GM12878 (cell line): Measurements from ENCODE around the gene WNK1. TPM values are rescaled to one million over a fixed set of nuclear protein-coding genes. Genes with fewer than 3 reads are reported as not detected.

Experiments used
- ATAC-seq: fragments of 200-7000 bp; cut with Tn5 transposase; 3 replicates; pipeline ENCODE4 v1.9.1; 2020; ENCODE audit warnings: mild to moderate bottlenecking, moderate library complexity
- BruUV-seq: library from RNA; stranded (reverse); fragments of 400-500 nt; replicated peaks from 2 replicates; lab custom pipeline; 2021; lab: Mats Ljungman, UMichigan
- CTCF ChIA-PET: fragments of 300-600 bp; sonication (Branson Sonifier 250); formaldehyde crosslinking; extraction: SDS; loops from one replicate; lab custom pipeline; 2021; ENCODE audit warnings: inconsistent platforms; lab: Yijun Ruan, JAX
- POLR2A ChIA-PET: fragments of 350-600 bp; formaldehyde crosslinking; extraction: SDS; loops from one replicate; lab custom pipeline; 2021; ENCODE audit warnings: inconsistent platforms; lab: Charles Lee
- RAD21 ChIA-PET: fragments of 300-600 bp; sonication (Branson Sonifier 250); formaldehyde crosslinking; loops from one replicate; lab custom pipeline; 2023; ENCODE audit warnings: antibody characterized with exemption; ENCODE audit not compliant: unreplicated experiment; lab: Charles Lee
- SMC1A ChIA-PET: fragments of 300-600 bp; sonication (Branson Sonifier 250); formaldehyde crosslinking; loops from one replicate; lab custom pipeline; 2023; ENCODE audit not compliant: unreplicated experiment, uncharacterized antibody; lab: Charles Lee
- DNase-seq: peaks from one replicate; pipeline ENCODE4 v3.0.0-alpha.2; 2011; ENCODE audit warnings: low read depth, low spot score
- FAIRE-seq: peaks from 3 replicates; lab custom pipeline; 2011; peaks lifted over from hg19 to GRCh38; lab: Jason Lieb, UNC
- H2AFZ ChIP-seq: 2 replicates; pipeline ENCODE4 v1.6.0; 2011; ENCODE audit warnings: low read depth, low read length, control low read depth; ENCODE audit not compliant: control insufficient read depth
- H3K27ac ChIP-seq: 2 replicates; pipeline ENCODE4 v1.5.1; 2011; ENCODE audit warnings: control low read depth; ENCODE audit not compliant: control insufficient read depth, insufficient read depth
- H3K27me3 ChIP-seq, 2 experiments: replicated peaks in 1 of 2; 2 replicates each; pipeline versions ENCODE4 v1.6.0 to v1.6.1; 2011; ENCODE audit warnings: low read length in 1 of 2; ENCODE audit not compliant: control insufficient read depth in 2 of 2, insufficient read depth in 2 of 2
- H3K36me3 ChIP-seq, 2 experiments: 2 replicates each; pipeline ENCODE4 v1.5.1; 2011; ENCODE audit warnings: low read length in 1 of 2; ENCODE audit not compliant: control insufficient read depth in 2 of 2, insufficient read depth in 2 of 2
- H3K4me1 ChIP-seq: 2 replicates; pipeline ENCODE4 v1.6.1; 2011; ENCODE audit warnings: mild to moderate bottlenecking, low read length, moderate library complexity, mixed read lengths; ENCODE audit not compliant: control insufficient read depth, insufficient read depth
- H3K4me2 ChIP-seq: 2 replicates; pipeline ENCODE4 v1.6.0; 2011; ENCODE audit warnings: control low read depth; ENCODE audit not compliant: control insufficient read depth, insufficient read depth
- H3K4me3 ChIP-seq: fragments of 200-600 bp; sonication (generic); 2 replicates; pipeline ENCODE4 v1.5.1; 2016
- H3K79me2 ChIP-seq: 2 replicates; pipeline ENCODE4 v1.6.0; 2011; ENCODE audit warnings: low read length; ENCODE audit not compliant: control insufficient read depth, insufficient read depth
- H3K9ac ChIP-seq: 2 replicates; pipeline ENCODE4 v1.8.0; 2011; ENCODE audit warnings: low read length, control low read depth, mixed read lengths; ENCODE audit not compliant: control insufficient read depth, insufficient read depth
- H3K9me3 ChIP-seq: replicated peaks from 3 replicates; pipeline ENCODE4 v1.5.1; 2011; ENCODE audit warnings: mild to moderate bottlenecking, low read length; ENCODE audit not compliant: control insufficient read depth, insufficient read depth
- H4K20me1 ChIP-seq: 2 replicates; pipeline ENCODE4 v1.6.0; 2011; ENCODE audit not compliant: control insufficient read depth, insufficient read depth
- ATF7 ChIP-seq: fragments of 450-650 bp; IDR thresholded peaks from 2 replicates; pipeline ENCODE4 v1.6.1; 2016; ENCODE audit warnings: low read depth, mild to moderate bottlenecking
- CHD2 ChIP-seq: IDR thresholded peaks from 2 replicates; pipeline ENCODE4 v1.6.1; 2011; ENCODE audit warnings: low read depth, low read length, improper control_type of control experiment, borderline replicate concordance
- EED ChIP-seq: sonication (generic); IDR thresholded peaks from 2 replicates; pipeline ENCODE4 v1.6.1; 2016; ENCODE audit warnings: antibody characterized with exemption, low read depth
- EGR1 ChIP-seq, 2 experiments: IDR thresholded peaks; 1 replicate in 1 of 2; 2 replicates in 1 of 2; pipeline ENCODE4 v1.6.1; 2011 to 2012; ENCODE audit warnings: low read depth in 2 of 2, low read length in 2 of 2, borderline replicate concordance in 1 of 2, mild to moderate bottlenecking in 1 of 2, moderate library complexity in 1 of 2
- FOXK2 ChIP-seq: fragments of 450-650 bp; IDR thresholded peaks from 2 replicates; pipeline ENCODE4 v1.6.1; 2017; ENCODE audit warnings: mild to moderate bottlenecking, moderate library complexity
- IKZF2 ChIP-seq, 2 experiments: fragments of 450-650 bp; IDR thresholded peaks; 2 replicates each; pipeline ENCODE4 v1.6.1; 2017; ENCODE audit warnings: mild to moderate bottlenecking in 2 of 2, moderate library complexity in 2 of 2
- KDM1A ChIP-seq: fragments of 200-600 bp; sonication (generic); IDR thresholded peaks from 2 replicates; pipeline ENCODE4 v1.6.1; 2016; ENCODE audit warnings: borderline replicate concordance
- NFIC ChIP-seq: IDR thresholded peaks from 2 replicates; pipeline ENCODE4 v1.6.1; 2012; ENCODE audit warnings: low read depth, mild to moderate bottlenecking, inconsistent platforms, low read length, moderate library complexity
- NR2C2 ChIP-seq: IDR thresholded peaks from 2 replicates; pipeline ENCODE4 v1.6.1; 2011; ENCODE audit warnings: borderline replicate concordance, low read depth; ENCODE audit not compliant: control insufficient read depth, insufficient read length
- POLR2A ChIP-seq: IDR thresholded peaks from 2 replicates; pipeline ENCODE4 v1.6.1; 2011; ENCODE audit warnings: low read depth, mild to moderate bottlenecking, low read length
- RFX5 ChIP-seq: IDR thresholded peaks from 2 replicates; pipeline ENCODE4 v1.6.1; 2011; ENCODE audit warnings: low read depth, low read length, improper control_type of control experiment
- SMC3 ChIP-seq: IDR thresholded peaks from 2 replicates; pipeline ENCODE4 v1.6.1; 2011; ENCODE audit warnings: low read length, improper control_type of control experiment, borderline replicate concordance
- STAT1 ChIP-seq: fragments of 450-650 bp; conservative IDR thresholded peaks from 2 replicates; pipeline ENCODE4 v1.6.1; 2014; ENCODE audit warnings: antibody characterized with exemption, mild to moderate bottlenecking
- ZNF24 ChIP-seq: fragments of 450-650 bp; IDR thresholded peaks from 2 replicates; pipeline ENCODE4 v1.6.1; 2017; ENCODE audit warnings: antibody characterized with exemption, mild to moderate bottlenecking
- WGBS: methylation state at CpG from one replicate; pipeline ENCODE4 v1.1.6; 2016; ENCODE audit warnings: low lambda C conversion rate; ENCODE audit not compliant: insufficient replicate concordance, insufficient coverage; ENCODE audit errors: missing lambda C conversion rate; 5-methylcytosine and 5-hydroxymethylcytosine counted together
- in situ Hi-C: fragments of 300-500 bp; cut with MboI; formaldehyde crosslinking; loops from 9 replicates; pipeline ENCODE4 v1.14.3; 2018; ENCODE audit warnings: mixed read lengths
- intact Hi-C: fragments of 100-400 bp; cut with micrococcal nuclease; formaldehyde crosslinking; loops from one replicate; pipeline ENCODE4 v1.14.2; 2022; ENCODE audit not compliant: unreplicated experiment
- polyA plus RNA-seq, 11 experiments: library from polyadenylated mRNA; depleted of rRNA in 4 of 11; unstranded in 6 of 11; stranded (reverse) in 5 of 11; fragments of >200 nt; fragmentation: Nextera tagmentation in 4 of 11; fragmentation: Illumina TruSeq in 1 of 11; extraction: Ambion mirVana in 4 of 11; extraction: Trizol in 1 of 11; gene quantifications; 1 replicate in 1 of 11; 2 replicates in 10 of 11; pipeline versions ENCODE4 v1.2.1 to v1.2.3, GENCODE V29; 2011 to 2016; ENCODE audit warnings: inconsistent platforms in 2 of 11, missing spikeins in 2 of 11, low read depth in 1 of 11
- total RNA-seq, 4 experiments: library from RNA; depleted of rRNA in 3 of 4; stranded (reverse); fragments of >200 nt in 3 of 4; fragmentation: Illumina TruSeq in 1 of 4; extraction: Trizol in 1 of 4; gene quantifications; 2 replicates each; pipeline versions ENCODE4 v1.2.1 to v1.2.3, GENCODE V29; 2013 to 2021
- TF ChIP-seq, protein P1 (sequence below): fragments of 450-650 bp; IDR thresholded peaks from 2 replicates; pipeline ENCODE4 v1.6.1; 2014; ENCODE audit warnings: mild to moderate bottlenecking
- TF ChIP-seq, protein P2 (sequence below): fragments of 450-650 bp; IDR thresholded peaks from 2 replicates; pipeline ENCODE4 v1.6.1; 2016; ENCODE audit warnings: mild to moderate bottlenecking

The WNK1 gene
- total and polyA plus RNA-seq, 10 of the 15 experiments (the other 5 are each of a cell fraction or from before 2014, with no cell fraction given), result 9.6 to 151 (median 86.6) TPM

DNA sequence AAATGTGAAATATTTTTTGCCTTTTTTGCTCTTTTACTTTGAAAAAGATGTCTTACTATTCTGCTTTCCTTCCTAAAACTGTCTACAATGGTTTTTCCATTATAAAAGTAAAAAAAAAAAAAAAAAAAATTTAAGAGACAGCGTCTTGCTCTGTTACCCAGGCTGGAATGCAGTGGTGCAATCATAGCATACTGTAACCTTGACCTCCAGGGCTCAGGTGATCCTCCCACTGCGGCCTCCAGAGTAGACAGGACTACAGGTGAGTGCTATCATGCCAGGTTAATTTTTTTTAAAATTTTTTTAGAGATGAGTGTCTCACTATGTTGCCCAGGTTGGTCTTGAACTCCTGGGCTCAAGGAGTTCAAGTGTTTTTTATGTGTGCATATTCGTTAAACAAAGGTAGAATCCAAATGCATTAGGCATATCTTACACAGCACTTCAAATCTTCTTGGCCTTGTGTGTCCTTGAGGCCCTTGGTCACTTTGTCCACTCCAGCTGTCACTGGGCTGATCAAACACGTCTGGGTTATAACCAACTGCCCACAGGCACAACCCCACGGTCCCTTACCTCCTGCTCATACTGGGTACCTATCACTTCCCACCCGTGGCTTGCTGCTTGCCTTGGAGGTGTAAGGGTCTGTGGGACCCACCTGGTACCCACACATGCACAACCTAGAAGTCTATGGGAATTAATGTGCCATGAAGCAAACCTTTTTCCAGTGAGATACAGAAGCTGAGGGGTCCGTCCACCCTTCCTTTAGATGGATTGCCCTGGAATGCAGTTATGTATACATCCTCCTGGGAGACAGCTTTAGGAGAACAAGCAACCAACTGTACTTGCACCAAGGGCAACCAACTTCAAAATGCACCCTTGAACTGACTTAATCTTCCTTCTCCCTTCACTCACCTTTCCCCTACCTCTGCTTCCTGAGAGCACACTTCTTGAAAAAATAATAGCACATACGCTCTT is 184.3 kb downstream of the WNK1 start:
- Histone ChIP-seq H2AFZ (no peak overlapping the region), H3K4me2 (no peak overlapping the region), H3K9ac (no peak overlapping the region), H3K36me3 (no peaks in the 10 kb centered on the region; a peak in 2 of 4 replicates), H3K9me3 (no peaks in the 10 kb centered on the region)
- BruUV-seq, result no TSS peak
- CTCF ChIA-PET, result interaction anchor here (1.3 to 1.9 kb wide), 2 partner anchors 10 to 322 kb away, joined by 3 to 5 read pairs; no protein-coding TSS in a partner anchor
- FAIRE-seq, result no peak
- POLR2A ChIA-PET, result no interaction called here
- TF ChIP-seq IKZF2 (IDR thresholded peaks at IDR 0.05), result no peak
- no peak for TF ChIP-seq KDM1A
- no peak for TF ChIP-seq EGR1 (IDR thresholded peaks at IDR 0.05; ENCODE audit: borderline replicate concordance in 1 of 2, low read depth in 2 of 2, low read length in 2 of 2)
- TF ChIP-seq, protein P1, sequence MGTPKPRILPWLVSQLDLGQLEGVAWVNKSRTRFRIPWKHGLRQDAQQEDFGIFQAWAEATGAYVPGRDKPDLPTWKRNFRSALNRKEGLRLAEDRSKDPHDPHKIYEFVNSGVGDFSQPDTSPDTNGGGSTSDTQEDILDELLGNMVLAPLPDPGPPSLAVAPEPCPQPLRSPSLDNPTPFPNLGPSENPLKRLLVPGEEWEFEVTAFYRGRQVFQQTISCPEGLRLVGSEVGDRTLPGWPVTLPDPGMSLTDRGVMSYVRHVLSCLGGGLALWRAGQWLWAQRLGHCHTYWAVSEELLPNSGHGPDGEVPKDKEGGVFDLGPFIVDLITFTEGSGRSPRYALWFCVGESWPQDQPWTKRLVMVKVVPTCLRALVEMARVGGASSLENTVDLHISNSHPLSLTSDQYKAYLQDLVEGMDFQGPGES, result no peak
- no peak for TF ChIP-seq STAT1
- TF ChIP-seq SMC3, result no peak
- TF ChIP-seq, protein P2, sequence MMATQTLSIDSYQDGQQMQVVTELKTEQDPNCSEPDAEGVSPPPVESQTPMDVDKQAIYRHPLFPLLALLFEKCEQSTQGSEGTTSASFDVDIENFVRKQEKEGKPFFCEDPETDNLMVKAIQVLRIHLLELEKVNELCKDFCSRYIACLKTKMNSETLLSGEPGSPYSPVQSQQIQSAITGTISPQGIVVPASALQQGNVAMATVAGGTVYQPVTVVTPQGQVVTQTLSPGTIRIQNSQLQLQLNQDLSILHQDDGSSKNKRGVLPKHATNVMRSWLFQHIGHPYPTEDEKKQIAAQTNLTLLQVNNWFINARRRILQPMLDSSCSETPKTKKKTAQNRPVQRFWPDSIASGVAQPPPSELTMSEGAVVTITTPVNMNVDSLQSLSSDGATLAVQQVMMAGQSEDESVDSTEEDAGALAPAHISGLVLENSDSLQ, result no peak
- TF ChIP-seq EED, result no peak
- TF ChIP-seq NR2C2, result no peak
- TF ChIP-seq ATF7, result no peak
- no peak for TF ChIP-seq NFIC
- TF ChIP-seq CHD2, result no peak
- TF ChIP-seq POLR2A, result no peak
- no peak for TF ChIP-seq ZNF24
- no peak for TF ChIP-seq FOXK2
- TF ChIP-seq RFX5, result no peak
- TF ChIP-seq, all 136 proteins: peak for 0
- WGBS, result 76% methylated on average over 8 of the region's 8 CpGs
- H3K27ac ChIP-seq, result no peak overlapping the region
- no peaks in the 10 kb centered on the region for H3K4me1 ChIP-seq
- H3K79me2 ChIP-seq, result no peaks in the 10 kb centered on the region; the same call in 1 of the 2 replicates
- H3K27me3 ChIP-seq, result no peaks in the 10 kb centered on the region
- intact Hi-C loops (no loop called here), in situ Hi-C loops (no loop called here)
- ChIA-PET RAD21 (no interaction called here), SMC1A (interaction anchor here (1.1 to 1.7 kb wide), 2 partner anchors 10 to 54 kb away, joined by 3 to 5 read pairs; no protein-coding TSS in a partner anchor)
- H4K20me1 ChIP-seq, result no peaks in the 10 kb centered on the region
- DNase-seq, result no peak
- ATAC-seq, result no peak
- H3K4me3 ChIP-seq, result no peak overlapping the region
